ENCODE results near the gene SPSB3.

SPSB3 gene

GRCh38 chr16:1820096-1820945 is 38.0 kb upstream of the SPSB3 start:
- no peak for DNase-seq (ENCODE audit: low read depth)
- H3K4me3 ChIP-seq (ENCODE audit: low read depth, low read length) = no peak overlapping the region
- TF ChIP-seq, protein P1, sequence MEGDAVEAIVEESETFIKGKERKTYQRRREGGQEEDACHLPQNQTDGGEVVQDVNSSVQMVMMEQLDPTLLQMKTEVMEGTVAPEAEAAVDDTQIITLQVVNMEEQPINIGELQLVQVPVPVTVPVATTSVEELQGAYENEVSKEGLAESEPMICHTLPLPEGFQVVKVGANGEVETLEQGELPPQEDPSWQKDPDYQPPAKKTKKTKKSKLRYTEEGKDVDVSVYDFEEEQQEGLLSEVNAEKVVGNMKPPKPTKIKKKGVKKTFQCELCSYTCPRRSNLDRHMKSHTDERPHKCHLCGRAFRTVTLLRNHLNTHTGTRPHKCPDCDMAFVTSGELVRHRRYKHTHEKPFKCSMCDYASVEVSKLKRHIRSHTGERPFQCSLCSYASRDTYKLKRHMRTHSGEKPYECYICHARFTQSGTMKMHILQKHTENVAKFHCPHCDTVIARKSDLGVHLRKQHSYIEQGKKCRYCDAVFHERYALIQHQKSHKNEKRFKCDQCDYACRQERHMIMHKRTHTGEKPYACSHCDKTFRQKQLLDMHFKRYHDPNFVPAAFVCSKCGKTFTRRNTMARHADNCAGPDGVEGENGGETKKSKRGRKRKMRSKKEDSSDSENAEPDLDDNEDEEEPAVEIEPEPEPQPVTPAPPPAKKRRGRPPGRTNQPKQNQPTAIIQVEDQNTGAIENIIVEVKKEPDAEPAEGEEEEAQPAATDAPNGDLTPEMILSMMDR (IDR thresholded peaks at IDR 0.05; ENCODE audit: low read depth, low read length, missing control alignments) = no peak

- no peak overlapping the region for H3K4me3 ChIP-seq (ENCODE audit: low read depth, low read length)
- no peak for DNase-seq (ENCODE audit: low read depth)
- TF ChIP-seq, protein P1 (IDR thresholded peaks at IDR 0.05; ENCODE audit: low read depth, low read length, missing control alignments) = no peak
These were observed 37.2 kb upstream of the SPSB3 start for GRCh38 chr16:1819611-1820010.

- no peak for DNase-seq (ENCODE audit: low read depth)
- TF ChIP-seq, protein P1 (IDR thresholded peaks at IDR 0.05; ENCODE audit: low read depth, low read length, missing control alignments) = no peak
- no peak overlapping the region for H3K4me3 ChIP-seq (ENCODE audit: low read depth, low read length)
These were observed 36.6 kb upstream of the SPSB3 start for GRCh38 chr16:1818873-1819525.

- no peak for DNase-seq (ENCODE audit: low read depth)
- H3K4me3 ChIP-seq (ENCODE audit: low read depth, low read length) = no peak overlapping the region
- TF ChIP-seq, protein P1 (IDR thresholded peaks at IDR 0.05; ENCODE audit: low read depth, low read length, missing control alignments) = no peak
These were observed 36.0 kb upstream of the SPSB3 start for GRCh38 chr16:1818204-1818872.

- no peak overlapping the region for H3K4me3 ChIP-seq (ENCODE audit: low read depth, low read length)
- TF ChIP-seq, protein P1 (IDR thresholded peaks at IDR 0.05; ENCODE audit: low read depth, low read length, missing control alignments) = no peak
These were observed 35.3 kb upstream of the SPSB3 start for GRCh38 chr16:1817716-1818115.

DNA sequence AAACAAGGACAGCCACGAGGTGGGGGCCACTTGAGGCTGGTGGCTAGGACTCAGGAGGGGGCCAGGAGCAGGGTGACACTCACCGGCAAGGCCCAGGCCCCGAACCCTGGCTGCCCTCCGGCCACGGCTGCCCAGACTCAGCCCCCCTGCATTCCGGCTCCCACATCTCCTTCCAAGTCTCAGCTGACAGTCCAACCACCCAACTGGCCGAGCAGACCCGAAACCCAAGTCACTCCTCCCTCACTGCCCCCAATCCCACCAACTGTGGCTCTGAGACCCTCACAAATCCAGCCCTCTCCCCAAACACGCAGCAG is 34.9 kb upstream of the SPSB3 start:
- TF ChIP-seq, protein P1 (IDR thresholded peaks at IDR 0.05; ENCODE audit: low read depth, low read length, missing control alignments) = no peak
- DNase-seq (ENCODE audit: low read depth) = no peak
- no peak overlapping the region for H3K4me3 ChIP-seq (ENCODE audit: low read depth, low read length)

More at GRCh38 chr16:1817716-1818115, 35.3 kb upstream of the SPSB3 start:
- DNase-seq (ENCODE audit: low read depth) = no peak
